HG03060 (cell line): ENCODE results near the gene SARS1.

Source experiments
- ATAC-seq: cut with Tn5 transposase; IDR thresholded peaks from one replicate; pipeline ENCODE4 v1.9.1; 2021; ENCODE audit warnings: low read depth, moderate number of reproducible peaks; ENCODE audit not compliant: unreplicated experiment

The SARS1 gene

DNA sequence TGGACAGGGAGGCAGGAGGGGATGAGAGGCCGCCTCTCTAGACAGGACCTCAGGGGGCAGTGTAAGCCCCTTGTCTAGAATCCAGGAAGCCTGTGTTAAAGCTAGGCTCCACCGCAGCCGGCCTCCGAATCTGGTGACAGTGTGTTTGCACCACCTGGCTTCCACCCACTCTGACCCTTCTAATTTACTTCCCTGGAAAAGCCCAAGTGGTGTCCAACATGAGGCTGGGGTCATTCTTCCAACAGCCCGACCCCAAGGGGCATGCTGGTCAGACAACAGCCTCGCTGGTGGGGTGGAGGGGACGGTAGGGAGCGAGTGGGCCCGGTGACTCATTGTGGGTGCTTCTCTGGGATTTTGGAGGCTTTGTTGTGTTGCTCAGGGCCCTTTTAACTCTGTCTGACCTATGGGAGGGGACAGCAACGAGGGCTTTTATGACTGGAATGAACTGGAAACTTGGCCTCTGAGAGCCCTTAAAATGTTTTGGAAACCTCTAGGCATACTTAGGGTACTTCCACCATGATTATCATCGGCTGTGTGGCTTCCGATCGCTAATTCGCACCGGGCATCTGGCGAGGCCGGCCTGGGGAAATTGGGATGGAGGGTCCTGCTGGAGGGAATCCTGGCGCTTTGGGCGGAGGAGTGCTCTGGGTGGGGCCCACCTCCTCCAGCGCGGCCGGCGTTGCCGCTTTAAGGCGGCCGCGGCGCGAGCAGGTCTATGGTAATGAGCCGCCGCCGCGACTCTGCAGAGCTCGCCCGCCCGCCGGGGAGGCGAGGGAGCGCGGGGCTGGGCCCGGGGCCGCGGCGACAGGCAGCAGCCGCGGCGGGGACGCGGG, 35.3 kb downstream of the SARS1 start, which contains the start of gene CELSR2:
Gene CELSR2, plus strand, starts transcription at position 743 of the 833 bp plus-strand sequence. CDS start 541 bp downstream, outside the sequence.
- no peak for ATAC-seq

DNA sequence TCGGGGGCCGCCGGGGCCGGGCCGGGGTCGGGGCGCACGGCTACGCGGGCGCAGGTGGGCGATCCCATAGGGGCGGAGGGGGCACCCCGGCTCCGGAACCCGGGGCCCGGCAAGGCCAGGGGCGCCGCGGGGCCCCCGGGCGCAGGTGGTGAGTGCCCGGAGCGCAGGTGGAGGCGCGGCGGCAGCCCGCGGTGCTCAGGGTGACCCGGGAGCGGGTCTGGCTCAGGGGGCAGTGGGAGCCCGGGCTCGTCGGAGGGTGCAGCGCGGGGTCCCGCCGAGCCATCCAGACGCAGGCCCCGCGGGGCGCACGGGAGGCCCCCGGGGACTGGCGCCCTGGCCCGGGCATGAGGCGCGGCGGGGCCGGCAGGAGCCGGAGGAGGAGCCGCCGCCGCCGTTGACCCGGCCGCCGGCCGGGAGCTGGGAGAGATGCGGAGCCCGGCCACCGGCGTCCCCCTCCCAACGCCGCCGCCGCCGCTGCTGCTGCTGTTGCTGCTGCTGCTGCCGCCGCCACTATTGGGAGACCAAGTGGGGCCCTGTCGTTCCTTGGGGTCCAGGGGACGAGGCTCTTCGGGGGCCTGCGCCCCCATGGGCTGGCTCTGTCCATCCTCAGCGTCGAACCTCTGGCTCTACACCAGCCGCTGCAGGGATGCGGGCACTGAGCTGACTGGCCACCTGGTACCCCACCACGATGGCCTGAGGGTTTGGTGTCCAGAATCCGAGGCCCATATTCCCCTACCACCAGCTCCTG, 36.1 kb downstream of the SARS1 start:
- ATAC-seq: no peak

DNA sequence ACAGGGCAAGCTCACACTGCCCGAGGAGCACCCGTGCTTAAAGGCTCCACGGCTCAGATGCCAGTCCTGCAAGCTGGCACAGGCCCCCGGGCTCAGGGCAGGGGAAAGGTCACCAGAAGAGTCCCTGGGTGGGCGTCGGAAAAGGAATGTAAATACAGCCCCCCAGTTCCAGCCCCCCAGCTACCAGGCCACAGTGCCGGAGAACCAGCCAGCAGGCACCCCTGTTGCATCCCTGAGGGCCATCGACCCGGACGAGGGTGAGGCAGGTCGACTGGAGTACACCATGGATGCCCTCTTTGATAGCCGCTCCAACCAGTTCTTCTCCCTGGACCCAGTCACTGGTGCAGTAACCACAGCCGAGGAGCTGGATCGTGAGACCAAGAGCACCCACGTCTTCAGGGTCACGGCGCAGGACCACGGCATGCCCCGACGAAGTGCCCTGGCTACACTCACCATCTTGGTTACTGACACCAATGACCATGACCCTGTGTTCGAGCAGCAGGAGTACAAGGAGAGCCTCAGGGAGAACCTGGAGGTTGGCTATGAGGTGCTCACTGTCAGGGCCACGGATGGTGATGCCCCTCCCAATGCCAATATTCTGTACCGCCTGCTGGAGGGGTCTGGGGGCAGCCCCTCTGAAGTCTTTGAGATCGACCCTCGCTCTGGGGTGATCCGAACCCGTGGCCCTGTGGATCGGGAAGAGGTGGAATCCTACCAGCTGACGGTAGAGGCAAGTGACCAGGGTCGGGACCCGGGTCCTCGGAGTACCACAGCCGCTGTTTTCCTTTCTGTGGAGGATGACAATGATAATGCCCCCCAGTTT, 36.9 kb downstream of the SARS1 start:
- ATAC-seq: no peak

DNA sequence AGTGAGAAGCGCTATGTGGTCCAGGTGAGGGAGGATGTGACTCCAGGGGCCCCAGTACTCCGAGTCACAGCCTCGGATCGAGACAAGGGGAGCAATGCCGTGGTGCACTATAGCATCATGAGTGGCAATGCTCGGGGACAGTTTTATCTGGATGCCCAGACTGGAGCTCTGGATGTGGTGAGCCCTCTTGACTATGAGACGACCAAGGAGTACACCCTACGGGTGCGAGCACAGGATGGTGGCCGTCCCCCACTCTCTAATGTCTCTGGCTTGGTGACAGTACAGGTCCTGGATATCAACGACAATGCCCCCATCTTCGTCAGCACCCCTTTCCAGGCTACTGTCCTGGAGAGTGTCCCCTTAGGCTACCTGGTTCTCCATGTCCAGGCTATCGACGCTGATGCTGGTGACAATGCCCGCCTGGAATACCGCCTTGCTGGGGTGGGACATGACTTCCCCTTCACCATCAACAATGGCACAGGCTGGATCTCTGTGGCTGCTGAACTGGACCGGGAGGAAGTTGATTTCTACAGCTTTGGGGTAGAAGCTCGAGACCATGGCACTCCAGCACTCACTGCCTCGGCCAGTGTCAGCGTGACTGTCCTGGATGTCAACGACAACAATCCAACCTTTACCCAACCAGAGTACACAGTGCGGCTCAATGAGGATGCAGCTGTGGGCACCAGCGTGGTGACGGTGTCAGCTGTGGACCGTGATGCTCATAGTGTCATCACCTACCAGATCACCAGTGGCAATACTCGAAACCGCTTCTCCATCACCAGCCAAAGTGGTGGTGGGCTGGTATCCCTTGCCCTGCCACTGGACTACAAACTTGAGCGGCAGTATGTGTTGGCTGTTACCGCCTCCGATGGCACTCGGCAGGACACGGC, 37.8 kb downstream of the SARS1 start:
- no peak for ATAC-seq

DNA sequence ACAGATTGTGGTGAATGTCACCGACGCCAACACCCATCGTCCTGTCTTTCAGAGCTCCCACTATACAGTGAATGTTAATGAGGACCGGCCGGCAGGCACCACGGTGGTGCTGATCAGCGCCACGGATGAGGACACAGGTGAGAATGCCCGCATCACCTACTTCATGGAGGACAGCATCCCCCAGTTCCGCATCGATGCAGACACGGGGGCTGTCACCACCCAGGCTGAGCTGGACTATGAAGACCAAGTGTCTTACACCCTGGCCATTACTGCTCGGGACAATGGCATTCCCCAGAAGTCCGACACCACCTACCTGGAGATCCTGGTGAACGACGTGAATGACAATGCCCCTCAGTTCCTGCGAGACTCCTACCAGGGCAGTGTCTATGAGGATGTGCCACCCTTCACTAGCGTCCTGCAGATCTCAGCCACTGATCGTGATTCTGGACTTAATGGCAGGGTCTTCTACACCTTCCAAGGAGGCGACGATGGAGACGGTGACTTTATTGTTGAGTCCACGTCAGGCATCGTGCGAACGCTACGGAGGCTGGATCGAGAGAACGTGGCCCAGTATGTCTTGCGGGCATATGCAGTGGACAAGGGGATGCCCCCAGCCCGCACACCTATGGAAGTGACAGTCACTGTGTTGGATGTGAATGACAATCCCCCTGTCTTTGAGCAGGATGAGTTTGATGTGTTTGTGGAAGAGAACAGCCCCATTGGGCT, 38.6 kb downstream of the SARS1 start:
- ATAC-seq: no peak

DNA sequence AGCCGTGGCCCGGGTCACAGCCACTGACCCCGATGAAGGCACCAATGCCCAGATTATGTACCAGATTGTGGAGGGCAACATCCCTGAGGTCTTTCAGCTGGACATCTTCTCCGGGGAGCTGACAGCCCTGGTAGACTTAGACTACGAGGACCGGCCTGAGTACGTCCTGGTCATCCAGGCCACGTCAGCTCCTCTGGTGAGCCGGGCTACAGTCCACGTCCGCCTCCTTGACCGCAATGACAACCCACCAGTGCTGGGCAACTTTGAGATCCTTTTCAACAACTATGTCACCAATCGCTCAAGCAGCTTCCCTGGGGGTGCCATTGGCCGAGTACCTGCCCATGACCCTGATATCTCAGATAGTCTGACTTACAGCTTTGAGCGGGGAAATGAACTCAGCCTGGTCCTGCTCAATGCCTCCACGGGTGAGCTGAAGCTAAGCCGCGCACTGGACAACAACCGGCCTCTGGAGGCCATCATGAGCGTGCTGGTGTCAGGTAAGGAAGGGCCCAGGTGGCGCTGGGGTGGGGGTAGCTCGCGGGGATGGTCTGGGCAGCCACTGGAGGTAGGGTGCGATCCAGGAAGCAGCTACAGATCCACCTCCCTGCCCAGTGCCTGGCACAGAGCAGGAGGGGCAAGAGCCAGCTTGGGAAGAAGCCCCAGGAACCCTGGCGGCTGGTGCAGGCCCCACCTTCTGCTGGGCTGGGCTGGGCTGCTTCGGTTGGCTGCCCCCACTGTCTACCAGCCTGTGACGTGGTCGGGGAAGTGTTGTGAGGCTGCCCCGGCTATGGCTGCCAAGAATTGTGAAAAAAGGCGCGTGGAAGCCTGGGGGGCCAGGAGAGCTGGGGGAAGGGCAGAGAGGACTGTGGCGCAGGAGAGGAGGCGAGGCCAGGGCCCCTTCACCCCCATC, 39.4 kb downstream of the SARS1 start:
- no peak for ATAC-seq

DNA sequence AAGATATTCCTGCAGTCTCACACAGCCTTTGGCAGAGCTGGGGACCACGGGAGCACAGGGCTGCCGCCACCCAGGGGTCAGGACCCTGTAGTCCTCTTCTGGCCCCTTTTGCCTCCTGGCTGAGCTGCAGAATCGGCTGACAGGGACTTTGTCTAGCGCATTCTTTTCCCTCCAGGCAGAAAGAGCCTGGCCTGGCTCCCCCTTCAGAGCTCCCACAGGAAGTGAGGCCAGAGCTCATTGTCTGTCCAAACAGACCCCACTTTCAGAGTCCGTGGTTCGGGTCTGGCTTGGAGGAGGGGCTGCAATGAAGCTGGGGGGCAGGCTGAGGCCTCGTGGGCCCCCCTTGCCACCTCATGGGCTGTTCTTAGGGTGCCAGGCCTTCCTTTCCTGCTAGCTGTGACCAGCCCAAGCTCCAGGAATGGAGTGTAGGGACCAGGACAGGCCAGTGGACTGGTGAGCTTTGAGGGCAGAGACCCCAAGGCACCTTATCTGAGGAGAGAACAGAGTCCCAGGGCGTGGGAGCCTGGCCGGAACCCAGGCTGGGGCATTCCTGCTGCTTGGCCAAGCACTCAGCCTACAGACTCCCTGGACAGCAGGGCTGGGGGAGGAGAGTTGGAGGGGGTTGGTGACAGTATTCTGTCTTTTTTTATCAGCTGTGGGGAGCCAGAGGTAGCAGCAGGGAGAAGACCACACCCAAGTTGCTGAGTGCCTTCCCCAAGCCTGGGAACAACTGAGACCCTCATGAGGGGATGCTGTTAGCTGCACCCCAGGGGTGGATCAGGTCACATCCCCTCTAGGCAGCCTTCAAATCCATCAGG, 40.3 kb downstream of the SARS1 start:
- no peak for ATAC-seq

DNA sequence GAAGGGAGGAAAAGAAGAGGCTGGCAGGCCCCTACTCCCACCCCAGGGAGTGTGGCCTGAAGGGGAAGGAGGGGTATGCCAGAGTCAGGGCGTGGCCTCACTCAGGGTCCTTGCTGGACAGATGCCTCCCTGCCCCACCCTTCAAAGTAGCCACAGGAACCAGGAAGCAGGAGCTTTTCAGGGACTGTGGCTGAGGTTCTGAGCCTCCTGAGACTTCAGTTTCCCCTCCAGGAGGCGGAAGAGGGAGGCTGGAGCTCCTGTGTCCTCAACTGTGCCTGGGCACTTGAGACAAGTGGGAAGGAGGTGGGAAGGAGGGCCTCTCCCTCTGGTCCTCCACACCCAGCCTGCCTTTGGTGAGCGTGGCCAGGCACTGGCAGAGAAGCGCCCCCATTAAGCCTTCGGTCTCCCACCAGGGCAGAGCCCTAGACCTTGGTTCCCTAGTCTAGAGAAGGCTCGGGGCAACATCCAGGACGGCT, 40.9 kb downstream of the SARS1 start:
- no peak for ATAC-seq

DNA sequence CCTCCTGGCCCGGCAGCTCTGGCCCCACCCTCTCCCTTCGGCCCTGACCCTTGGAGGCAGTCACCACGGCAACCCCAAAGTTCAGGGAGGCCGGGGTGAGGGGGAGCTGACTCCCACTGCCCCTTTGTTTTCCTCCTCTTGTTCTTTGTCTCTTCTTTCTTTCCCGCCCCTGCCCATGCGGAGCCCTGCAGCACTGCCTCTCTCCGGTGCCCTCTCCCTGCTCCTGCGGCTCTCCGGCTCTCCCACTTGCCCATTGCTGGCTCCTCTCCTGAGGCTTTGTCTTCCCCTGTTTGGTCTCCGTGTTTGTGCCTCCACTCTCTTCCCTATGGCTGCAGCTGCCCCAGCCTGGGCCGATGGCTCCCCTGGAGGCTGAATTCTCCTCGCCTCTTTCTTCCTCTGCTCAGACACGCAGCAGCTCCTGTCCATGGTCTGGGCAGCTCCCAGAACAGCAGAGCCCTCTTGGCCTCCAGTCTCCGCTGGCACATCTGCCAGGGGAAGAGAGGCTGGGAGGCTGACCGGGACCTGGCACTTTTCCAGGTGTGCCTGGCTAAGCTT, 41.5 kb downstream of the SARS1 start:
- no peak for ATAC-seq

DNA sequence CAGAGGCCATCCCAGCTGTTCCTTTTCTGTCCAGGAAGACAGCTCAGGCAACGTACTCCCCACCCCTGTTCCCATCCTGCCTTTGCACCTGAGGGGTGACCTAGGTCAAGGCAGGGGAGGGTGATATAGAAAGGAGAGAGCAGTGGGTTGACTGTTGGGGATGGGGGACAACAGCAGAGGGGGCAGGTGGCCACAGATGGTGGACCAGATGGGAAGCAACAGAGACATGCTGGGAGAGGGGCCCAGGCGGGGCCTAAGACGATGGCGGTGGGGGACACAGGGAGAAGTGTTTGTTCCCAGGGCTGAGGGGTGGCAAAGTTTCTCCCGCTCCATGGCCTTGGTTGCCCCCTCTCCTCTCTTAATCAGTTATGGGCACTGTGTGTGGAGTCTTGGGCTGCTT, 42.0 kb downstream of the SARS1 start:
- no peak for ATAC-seq

DNA sequence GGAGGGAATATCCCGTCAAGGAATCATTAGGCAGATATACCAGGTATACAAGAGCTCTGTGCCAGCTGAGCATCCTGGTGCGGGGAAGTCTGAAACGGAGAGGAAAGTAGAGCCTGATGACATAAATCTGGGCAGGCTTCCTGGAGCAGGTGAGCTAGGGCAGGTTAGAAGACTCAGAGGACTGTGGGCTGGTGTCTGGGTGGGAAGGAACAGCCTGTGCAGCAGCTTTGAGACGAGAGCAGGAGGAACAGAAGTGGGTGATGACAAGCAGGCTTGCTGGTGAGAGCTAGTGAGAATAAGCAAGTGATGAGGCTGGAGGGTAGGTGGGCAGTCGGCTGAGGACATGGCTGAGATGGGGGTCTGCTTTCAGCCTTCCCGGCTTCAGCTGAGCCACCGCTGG, 42.4 kb downstream of the SARS1 start:
- no peak for ATAC-seq

DNA sequence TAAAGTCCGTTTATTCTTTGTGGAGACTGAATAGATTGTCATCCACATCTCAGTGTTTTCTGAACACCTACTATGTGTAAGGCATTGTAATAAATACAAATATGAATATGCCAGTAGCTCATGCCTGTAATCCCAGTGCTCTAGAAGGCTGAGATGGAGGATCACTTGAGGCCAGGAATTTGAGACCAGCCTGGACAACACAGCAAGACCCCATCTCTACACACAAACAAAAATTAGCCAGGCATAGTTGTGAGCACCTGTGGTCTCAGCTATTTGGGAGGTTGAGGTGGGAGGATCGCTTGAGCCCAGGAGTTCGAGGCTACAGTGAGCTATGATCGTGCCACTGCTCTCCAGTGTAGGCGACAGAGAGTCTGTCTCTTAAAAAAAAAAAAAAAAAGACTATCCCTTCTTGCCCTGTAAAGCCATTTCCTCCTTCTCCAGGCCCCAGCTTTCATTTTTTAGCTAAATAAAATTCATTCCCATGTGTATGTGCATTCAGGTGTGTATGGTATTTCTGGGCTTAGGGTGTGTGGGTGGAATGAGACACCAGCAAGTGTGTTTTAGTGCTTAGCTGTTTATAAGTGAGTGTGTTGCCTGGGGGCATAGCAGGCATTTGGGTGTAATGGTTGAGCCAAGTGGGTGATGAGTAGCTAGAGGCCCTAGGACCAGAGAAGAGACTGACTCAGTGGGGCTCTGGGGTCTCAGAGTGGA, 43.4 kb downstream of the SARS1 start:
- ATAC-seq: no peak

DNA sequence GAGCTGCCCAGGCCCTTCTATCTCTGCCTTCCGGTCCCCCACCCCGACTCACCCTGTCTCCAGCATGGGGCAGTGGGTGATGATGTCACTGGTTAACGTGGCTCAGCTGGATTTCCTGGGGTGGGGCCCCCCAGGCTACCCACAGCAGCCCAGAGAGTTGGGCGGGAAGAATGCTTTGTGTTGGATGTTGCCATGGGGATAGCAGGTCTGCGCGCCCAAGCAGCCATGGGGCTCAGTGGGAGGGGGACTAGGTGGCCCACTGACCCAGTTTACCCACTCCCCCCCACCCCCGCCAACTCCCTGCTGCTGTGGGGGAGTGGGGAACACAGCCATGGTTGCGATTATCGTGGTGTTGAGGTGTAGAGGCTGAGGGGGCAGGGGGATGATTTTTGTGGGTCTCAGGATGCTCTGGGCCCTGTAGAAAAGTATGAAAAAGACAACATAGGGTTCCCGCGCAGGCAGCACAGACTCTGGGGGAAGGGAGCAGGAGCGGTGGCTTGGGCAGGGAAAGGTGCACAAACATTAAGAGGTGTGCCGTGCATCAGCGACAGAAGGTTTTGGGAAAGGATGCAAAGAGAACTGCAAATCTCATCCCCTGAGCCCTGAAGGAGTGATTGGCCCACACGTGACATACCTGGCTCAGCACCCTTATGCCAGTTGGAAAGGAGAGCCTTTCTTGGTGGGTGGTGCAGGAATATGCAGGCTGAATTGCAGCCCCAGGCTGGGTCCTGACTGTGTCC, 44.1 kb downstream of the SARS1 start:
- no peak for ATAC-seq

DNA sequence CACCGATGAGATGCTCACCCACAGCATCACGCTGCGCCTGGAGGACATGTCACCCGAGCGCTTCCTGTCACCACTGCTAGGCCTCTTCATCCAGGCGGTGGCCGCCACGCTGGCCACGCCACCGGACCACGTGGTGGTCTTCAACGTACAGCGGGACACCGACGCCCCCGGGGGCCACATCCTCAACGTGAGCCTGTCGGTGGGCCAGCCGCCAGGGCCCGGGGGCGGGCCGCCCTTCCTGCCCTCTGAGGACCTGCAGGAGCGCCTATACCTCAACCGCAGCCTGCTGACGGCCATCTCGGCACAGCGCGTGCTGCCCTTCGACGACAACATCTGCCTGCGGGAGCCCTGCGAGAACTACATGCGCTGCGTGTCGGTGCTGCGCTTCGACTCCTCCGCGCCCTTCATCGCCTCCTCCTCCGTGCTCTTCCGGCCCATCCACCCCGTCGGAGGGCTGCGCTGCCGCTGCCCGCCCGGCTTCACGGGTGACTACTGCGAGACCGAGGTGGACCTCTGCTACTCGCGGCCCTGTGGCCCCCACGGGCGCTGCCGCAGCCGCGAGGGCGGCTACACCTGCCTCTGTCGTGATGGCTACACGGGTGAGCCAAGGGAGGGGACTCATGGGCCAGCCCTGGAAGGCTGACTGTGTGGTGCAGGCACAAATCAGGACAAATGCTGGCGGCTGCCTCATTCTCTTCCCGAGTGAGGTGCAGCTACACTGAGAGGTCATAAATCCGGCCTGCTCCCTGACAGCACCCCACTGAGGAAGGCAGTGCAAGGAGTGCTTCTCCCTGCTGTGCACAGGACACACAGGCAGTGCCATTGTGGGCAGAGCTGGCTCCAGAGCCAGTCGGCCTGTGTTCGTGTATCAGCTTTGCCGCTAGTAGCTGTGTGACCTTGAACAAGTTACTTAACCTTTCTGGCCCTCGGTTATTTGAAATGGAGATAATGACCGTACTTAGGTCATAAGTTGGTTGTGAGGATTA, 45.1 kb downstream of the SARS1 start:
- no peak for ATAC-seq
